Activated CD8-positive, alpha-beta memory T cell treated with anti-CD3 and anti-CD28 coated beads, Interleukin-2, amount 10 ng/mL, durations not matched to agents 7 days and 5 days (primary cell): ENCODE results near the gene TAAR9. TPM values are rescaled to one million over a fixed set of nuclear protein-coding genes. Genes with fewer than 3 reads are reported as not detected.

ENCODE experiments used
- ATAC-seq: fragments of 150-1000 bp; cut with Tn5 transposase; one replicate; pipeline ENCODE4 v1.10.0; 2021; ENCODE audit warnings: moderate library complexity
- CTCF ChIA-PET: fragments of 350-600 bp; sonication (Branson Sonifier 250); formaldehyde crosslinking; loops from one replicate; lab custom pipeline; 2021; ENCODE audit warnings: antibody characterized with exemption; lab: Charles Lee
- DNase-seq: peaks from one replicate; pipeline ENCODE4 v3.0.0-alpha.2; 2020
- H3K27ac Mint-ChIP-seq: one replicate; pipeline ENCODE4 v1.8.0; 2021; ENCODE audit warnings: mild to moderate bottlenecking, mixed read lengths
- H3K27me3 Mint-ChIP-seq: one replicate; pipeline ENCODE4 v1.8.0; 2021; ENCODE audit warnings: mixed read lengths
- H3K36me3 Mint-ChIP-seq: one replicate; pipeline ENCODE4 v1.8.0; 2021; ENCODE audit warnings: mild to moderate bottlenecking, mixed read lengths
- H3K4me1 Mint-ChIP-seq: one replicate; pipeline ENCODE4 v1.8.0; 2021; ENCODE audit warnings: mixed read lengths
- H3K4me3 Mint-ChIP-seq: one replicate; pipeline ENCODE4 v1.8.0; 2021; ENCODE audit warnings: mild to moderate bottlenecking, moderate library complexity, mixed read lengths
- H3K9me3 Mint-ChIP-seq: one replicate; pipeline ENCODE4 v1.8.0; 2022; ENCODE audit warnings: low read depth, mixed read lengths
- total RNA-seq, 2 experiments: library from RNA; stranded (reverse); gene quantifications; one replicate each; pipeline ENCODE4 v1.2.3, GENCODE V29; 2021

TAAR9 gene
- total RNA-seq, 2 experiments from 2014 or later, result not detected

- peaks cover 34% of the 10 kb centered on the region for H3K27me3 Mint-ChIP-seq
- CTCF ChIA-PET, result no interaction called here
- no peak within 1 kb of the TSS for H3K27ac Mint-ChIP-seq
- no peak within 1 kb of the TSS for H3K4me3 Mint-ChIP-seq
- no peaks in the 10 kb centered on the region for H3K9me3 Mint-ChIP-seq
- no peaks in the 10 kb centered on the region for H3K36me3 Mint-ChIP-seq
- ATAC-seq (no peak), DNase-seq (no peak)
- no peaks in the 10 kb centered on the region for H3K4me1 Mint-ChIP-seq
Measured at GRCh38 chr6:132570221-132570777, 32.2 kb downstream of the TAAR9 start, which contains the start of gene TAAR6. Gene TAAR6, plus strand, starts transcription at chr6:132570322. Its CDS starts 0 bp downstream, at chr6:132570322.

- CTCF ChIA-PET, result no interaction called here
- H3K4me1 Mint-ChIP-seq, result no peaks in the 10 kb centered on the region
- DNase-seq (no peak), ATAC-seq (no peak)
- H3K27me3 Mint-ChIP-seq, result peaks cover 38% of the 10 kb centered on the region
- no peaks in the 10 kb centered on the region for H3K9me3 Mint-ChIP-seq
- H3K36me3 Mint-ChIP-seq, result no peaks in the 10 kb centered on the region
- no peak overlapping the region for H3K27ac Mint-ChIP-seq
- H3K4me3 Mint-ChIP-seq, result no peak overlapping the region
Measured at GRCh38 chr6:132571774-132572173, 33.7 kb downstream of the TAAR9 start.

GRCh38 chr6:132584698-132585097, 46.6 kb downstream of the TAAR9 start:
- Mint-ChIP-seq H3K27ac (no peak overlapping the region), H3K4me3 (no peak overlapping the region), H3K9me3 (no peaks in the 10 kb centered on the region), H3K27me3 (peaks cover 21% of the 10 kb centered on the region), H3K4me1 (no peaks in the 10 kb centered on the region), H3K36me3 (no peaks in the 10 kb centered on the region)
- CTCF ChIA-PET, result no interaction called here
- no peak for ATAC-seq
- no peak for DNase-seq

GRCh38 chr6:132587424-132587823, 49.3 kb downstream of the TAAR9 start:
- Mint-ChIP-seq H3K36me3 (no peaks in the 10 kb centered on the region), H3K27me3 (peaks cover 18% of the 10 kb centered on the region), H3K27ac (no peak overlapping the region), H3K4me3 (no peak overlapping the region), H3K9me3 (no peaks in the 10 kb centered on the region), H3K4me1 (no peaks in the 10 kb centered on the region)
- ATAC-seq, result no peak
- CTCF ChIA-PET, result no interaction called here
- DNase-seq, result no peak

Other genes with a start within 250 kb of the TAAR9 start
- under 1 TPM in 1 of 2 experiments, not detected in 1; 0.45 TPM for gene MOXD1, start 136.8 kb upstream of the TAAR9 start, total RNA-seq
- gene STX7, start 25.2 kb upstream of the TAAR9 start, total RNA-seq, result 10 to 100 TPM; 17.2 to 19.5 TPM
- not detected for gene TAAR8, start 14.4 kb downstream of the TAAR9 start, total RNA-seq
- gene TAAR6, start 32.0 kb downstream of the TAAR9 start, total RNA-seq, result not detected
- gene TAAR5, start 51.5 kb downstream of the TAAR9 start, total RNA-seq, result not detected
- gene TAAR2, start 86.0 kb downstream of the TAAR9 start, total RNA-seq, result not detected
- gene TAAR1, start 120.9 kb downstream of the TAAR9 start, total RNA-seq, result not detected
- gene VNN1, start 175.8 kb downstream of the TAAR9 start, total RNA-seq, result not detected
- gene VNN2, start 219.6 kb downstream of the TAAR9 start, total RNA-seq, result 10 to 100 TPM; 12.6 to 16.2 TPM